CMK (cell line): Measurements from ENCODE around the gene IDI1.

Experiments used
- DNase-seq: peaks from one replicate; pipeline ENCODE4 v3.0.0-alpha.2; 2010; ENCODE audit warnings: low read depth

Gene IDI1

DNA sequence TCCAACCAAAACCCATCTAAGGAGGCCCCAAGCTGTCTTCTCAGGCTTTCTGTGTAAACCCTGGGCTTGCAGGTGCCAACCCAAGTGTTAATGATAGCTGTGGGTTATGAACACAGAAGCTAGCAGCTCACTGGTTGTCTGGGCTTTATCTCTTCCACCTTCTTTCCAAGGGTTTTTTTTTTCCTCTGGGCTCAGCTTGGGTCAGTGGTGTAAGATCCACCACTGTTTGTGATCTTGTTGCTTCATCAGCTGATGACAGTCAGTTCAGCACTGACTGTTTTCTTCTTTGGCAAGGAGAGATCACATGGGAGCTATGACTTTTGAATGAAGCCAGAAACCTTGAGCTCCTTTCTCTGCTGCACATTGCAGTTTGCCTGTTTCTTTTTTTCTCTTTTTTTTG, 56.0 kb downstream of the IDI1 start:
- no peak for DNase-seq

DNA sequence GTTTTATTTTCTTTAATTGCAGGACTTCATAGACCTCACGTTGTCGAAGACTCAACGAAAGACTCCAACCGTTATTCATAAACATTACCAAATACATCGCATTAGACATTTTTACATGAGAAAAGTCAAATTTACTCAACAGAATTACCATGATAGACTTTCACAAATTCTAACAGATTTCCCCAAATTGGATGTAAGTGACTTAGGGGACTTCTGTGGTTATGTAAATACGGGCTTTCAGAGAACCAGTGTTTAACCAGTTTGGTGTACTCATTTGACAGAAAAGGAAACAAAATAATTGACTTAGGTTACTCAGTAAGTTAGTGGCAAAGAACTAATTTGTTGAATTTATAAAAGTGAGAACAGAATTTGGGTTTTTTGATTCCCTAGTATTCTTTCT, 56.5 kb downstream of the IDI1 start:
- DNase-seq, result no peak

DNA sequence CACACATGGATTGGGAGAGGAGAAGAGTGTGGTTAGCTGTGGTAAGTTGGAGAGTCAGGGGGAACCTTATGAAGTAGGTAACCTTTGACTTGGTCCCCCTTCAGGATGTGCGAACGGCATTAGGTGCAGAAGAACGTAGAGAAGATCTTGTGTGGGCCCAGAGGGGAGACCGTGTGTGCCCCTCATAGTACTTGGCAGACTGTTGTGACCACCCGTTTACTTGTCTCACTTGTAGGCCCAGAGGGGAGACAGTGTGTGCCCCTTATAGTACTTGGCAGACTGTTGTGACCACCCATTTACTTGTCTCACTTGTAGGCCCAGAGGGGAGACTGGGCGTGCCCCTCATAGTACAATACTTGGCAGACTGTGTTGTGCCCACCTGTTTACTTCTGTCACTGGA, 58.1 kb downstream of the IDI1 start:
- no peak for DNase-seq
